ENCODE measurements around the gene EPC1. TPM values are rescaled to one million over a fixed set of nuclear protein-coding genes. Genes with fewer than 3 reads are reported as not detected.
"Not testable (repeated sequence)": the region's sequence is repeated elsewhere in the genome, so short reads cannot be mapped to it uniquely, and the experiment has no call there.

EPC1 gene
- polyA plus RNA-seq, 3 donors, result 61.0 to 71.1 (median 62.0) TPM

GRCh38 chr10:32222376-32222775 lies 124.6 kb downstream of the EPC1 start:
- DNase-seq (ENCODE audit: extremely low read depth in 1 of 11, low read depth in 9 of 11, low spot score in 4 of 11), result not testable (repeated sequence)

GRCh38 chr10:32219156-32219555 lies 127.8 kb downstream of the EPC1 start:
- not testable (repeated sequence) for DNase-seq (ENCODE audit: extremely low read depth in 1 of 11, low read depth in 9 of 11, low spot score in 4 of 11)

- not testable (repeated sequence) for DNase-seq (ENCODE audit: extremely low read depth in 1 of 11, low read depth in 9 of 11, low spot score in 4 of 11)
Observed at GRCh38 chr10:32218206-32219044, 128.5 kb downstream of the EPC1 start.

Other genes with a start within 250 kb of the EPC1 start
- gene CCDC7, start 99.0 kb upstream of the EPC1 start, polyA plus RNA-seq (ENCODE audit: insufficient read length in 3 of 3), result 1 to 10 TPM; 4.2 to 6.1 (median 6.0) TPM

All from renal cortex interstitium (tissue), 11 donors.